Subcutaneous adipose tissue (tissue), 4 donors: Measurements from ENCODE around the gene EXOC4. TPM values are rescaled to one million over a fixed set of nuclear protein-coding genes. Genes with fewer than 3 reads are reported as not detected.

Source experiments
- CTCF ChIP-seq: fragments of 450-650 bp; IDR thresholded peaks from one replicate; pipeline ENCODE4 v1.5.1; 2016; ENCODE audit warnings: low read depth, mild to moderate bottlenecking, control low read depth, antibody characterized with exemption, moderate library complexity
- total RNA-seq, 4 donors: library from RNA; depleted of rRNA; stranded (reverse); fragments of >200 nt; gene quantifications; one replicate each; pipeline ENCODE4 v1.1.0, GENCODE V29; 2016

The EXOC4 gene
- total RNA-seq, 4 donors from 2014 or later, result 62.9 to 84.3 (median 77.3) TPM

- no peak for TF ChIP-seq CTCF
Observed at GRCh38 chr7:133442818-133443217, 189.9 kb downstream of the EXOC4 start.

GRCh38 chr7:133445617-133446016 lies 192.7 kb downstream of the EXOC4 start:
- TF ChIP-seq CTCF, result no peak

GRCh38 chr7:133448012-133448411 lies 195.1 kb downstream of the EXOC4 start:
- TF ChIP-seq CTCF, result no peak

GRCh38 chr7:133452577-133452976 lies 199.7 kb downstream of the EXOC4 start:
- TF ChIP-seq CTCF, result no peak

- TF ChIP-seq CTCF, result no peak
Observed at GRCh38 chr7:133458688-133459087, 205.8 kb downstream of the EXOC4 start.

- TF ChIP-seq CTCF, result no peak
Observed at GRCh38 chr7:133461421-133461820, 208.5 kb downstream of the EXOC4 start.

- no peak for TF ChIP-seq CTCF
Observed at GRCh38 chr7:133475655-133476054, 222.8 kb downstream of the EXOC4 start.
